ENCODE results near the gene SLC2A4. TPM values are rescaled to one million over a fixed set of nuclear protein-coding genes. Genes with fewer than 3 reads are reported as not detected.

SLC2A4 gene
- 0.13 and 0.96 TPM in 2 replicates for total RNA-seq

DNA sequence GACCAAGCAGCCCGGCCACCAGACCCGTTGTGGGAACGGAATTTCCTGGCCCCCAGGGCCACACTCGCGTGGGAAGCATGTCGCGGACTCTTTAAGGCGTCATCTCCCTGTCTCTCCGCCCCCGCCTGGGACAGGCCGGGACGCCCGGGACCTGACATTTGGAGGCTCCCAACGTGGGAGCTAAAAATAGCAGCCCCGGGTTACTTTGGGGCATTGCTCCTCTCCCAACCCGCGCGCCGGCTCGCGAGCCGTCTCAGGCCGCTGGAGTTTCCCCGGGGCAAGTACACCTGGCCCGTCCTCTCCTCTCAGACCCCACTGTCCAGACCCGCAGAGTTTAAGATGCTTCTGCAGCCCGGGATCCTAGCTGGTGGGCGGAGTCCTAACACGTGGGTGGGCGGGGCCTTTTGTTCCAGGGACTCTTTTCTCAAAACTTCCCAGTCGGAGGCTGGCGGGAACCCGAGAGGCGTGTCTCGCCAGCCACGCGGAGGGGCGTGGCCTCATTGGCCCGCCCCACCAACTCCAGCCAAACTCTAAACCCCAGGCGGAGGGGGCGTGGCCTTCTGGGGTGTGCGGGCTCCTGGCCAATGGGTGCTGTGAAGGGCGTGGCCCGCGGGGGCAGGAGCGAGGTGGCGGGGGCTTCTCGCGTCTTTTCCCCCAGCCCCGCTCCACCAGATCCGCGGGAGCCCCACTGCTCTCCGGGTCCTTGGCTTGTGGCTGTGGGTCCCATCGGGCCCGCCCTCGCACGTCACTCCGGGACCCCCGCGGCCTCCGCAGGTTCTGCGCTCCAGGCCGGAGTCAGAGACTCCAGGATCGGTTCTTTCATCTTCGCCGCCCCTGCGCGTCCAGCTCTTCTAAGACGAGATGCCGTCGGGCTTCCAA lies at the start of gene SLC2A4:
Gene SLC2A4, plus strand, starts transcription at position 645 of the 879 bp plus-strand sequence. Its CDS starts 217 bp downstream, at position 862.

DNA sequence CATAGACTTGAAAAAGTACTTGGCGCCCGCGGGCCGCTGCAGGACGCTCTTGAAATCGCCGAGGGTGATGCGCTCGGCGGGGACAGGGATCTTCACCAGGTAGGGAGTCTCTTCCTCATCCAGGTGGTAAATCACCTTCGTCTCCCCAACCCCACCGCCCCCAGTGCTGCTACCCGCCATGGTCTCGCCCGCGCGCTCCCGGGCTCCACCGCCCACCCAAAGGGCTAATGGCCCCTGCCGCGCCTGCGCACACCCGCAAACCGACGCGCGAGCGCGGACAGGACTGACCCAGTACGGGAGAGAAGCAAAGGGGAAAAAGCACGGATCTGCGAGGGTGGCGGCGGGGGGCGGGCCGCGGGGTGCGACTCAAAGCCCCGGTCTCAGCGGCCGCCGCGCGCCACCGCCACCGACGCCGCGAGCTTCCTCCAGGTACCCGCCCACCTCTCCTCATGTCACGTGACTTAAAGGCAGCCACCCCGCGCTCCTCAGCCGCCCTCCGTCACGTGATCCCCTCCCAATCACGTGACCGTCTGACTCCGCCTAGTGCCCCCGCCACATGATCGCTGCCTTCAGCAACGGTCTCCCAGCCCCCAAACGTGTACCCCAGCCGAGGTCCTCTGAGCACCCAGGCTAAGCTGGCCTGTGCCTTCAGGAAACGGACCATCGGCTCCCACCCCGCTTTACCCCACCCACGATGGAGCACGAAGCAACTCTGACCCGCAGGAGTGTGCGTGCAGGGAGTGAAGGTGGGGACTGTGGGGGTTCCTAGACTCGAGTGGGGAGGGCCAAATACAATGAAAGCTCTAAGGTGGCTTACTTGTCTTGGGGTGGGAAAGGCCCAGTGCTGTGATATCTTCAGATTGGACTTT lies 47.2 kb upstream of the SLC2A4 start, which contains the start of gene DVL2:
Gene DVL2, minus strand, starts transcription at position 435 of the 869 bp plus-strand sequence. Its CDS starts 255 bp downstream, at position 180.

DNA sequence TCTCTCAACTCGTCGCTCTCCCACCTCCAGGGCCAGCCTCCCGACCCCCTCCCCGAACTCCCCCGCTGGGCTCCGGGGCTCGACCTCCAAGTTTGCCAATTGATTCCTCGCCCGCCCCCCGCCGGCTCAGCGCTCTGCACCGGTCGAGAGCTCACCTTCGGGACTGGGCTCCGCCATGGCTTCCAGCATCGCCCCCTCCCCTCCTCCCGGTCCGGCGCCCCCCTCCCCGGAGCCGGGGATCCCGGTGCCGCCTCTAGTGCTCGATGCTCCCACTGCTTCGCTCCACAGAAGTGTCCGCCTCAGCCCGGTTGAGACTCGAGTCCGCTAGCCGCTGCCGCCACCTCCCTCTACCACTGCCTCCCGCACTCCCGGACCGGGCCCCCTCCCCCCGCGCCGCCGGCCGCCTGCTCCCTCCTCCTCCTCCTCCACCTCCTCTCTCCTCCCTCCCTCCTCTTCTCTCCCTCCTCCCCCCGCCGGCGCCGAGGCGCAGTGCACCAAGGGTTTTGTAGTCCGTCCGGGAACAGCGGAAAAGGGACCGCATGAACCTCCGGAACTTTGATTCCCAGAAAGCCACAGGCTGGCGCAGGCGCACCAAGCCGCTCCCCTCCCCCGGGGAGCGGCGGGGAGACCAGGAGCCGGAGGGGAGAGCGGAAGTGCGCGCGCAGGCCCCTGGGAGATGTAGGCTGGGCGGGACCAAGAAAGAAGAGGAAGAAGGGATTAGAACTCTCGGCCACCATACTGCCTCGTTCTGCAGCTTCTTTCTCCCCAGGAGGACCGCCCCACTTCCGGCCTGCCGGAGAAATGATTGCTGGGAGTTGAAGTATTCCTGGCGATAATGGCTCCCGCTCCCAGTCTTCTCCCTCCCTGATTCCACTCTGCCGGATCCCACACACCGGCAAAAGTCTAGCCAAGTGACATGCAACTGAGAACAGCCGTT lies 42.2 kb upstream of the SLC2A4 start, which contains the start of gene PHF23:
Gene PHF23, minus strand, starts transcription at position 367 of the 937 bp plus-strand sequence. Its CDS starts 178 bp downstream, at position 189.

DNA sequence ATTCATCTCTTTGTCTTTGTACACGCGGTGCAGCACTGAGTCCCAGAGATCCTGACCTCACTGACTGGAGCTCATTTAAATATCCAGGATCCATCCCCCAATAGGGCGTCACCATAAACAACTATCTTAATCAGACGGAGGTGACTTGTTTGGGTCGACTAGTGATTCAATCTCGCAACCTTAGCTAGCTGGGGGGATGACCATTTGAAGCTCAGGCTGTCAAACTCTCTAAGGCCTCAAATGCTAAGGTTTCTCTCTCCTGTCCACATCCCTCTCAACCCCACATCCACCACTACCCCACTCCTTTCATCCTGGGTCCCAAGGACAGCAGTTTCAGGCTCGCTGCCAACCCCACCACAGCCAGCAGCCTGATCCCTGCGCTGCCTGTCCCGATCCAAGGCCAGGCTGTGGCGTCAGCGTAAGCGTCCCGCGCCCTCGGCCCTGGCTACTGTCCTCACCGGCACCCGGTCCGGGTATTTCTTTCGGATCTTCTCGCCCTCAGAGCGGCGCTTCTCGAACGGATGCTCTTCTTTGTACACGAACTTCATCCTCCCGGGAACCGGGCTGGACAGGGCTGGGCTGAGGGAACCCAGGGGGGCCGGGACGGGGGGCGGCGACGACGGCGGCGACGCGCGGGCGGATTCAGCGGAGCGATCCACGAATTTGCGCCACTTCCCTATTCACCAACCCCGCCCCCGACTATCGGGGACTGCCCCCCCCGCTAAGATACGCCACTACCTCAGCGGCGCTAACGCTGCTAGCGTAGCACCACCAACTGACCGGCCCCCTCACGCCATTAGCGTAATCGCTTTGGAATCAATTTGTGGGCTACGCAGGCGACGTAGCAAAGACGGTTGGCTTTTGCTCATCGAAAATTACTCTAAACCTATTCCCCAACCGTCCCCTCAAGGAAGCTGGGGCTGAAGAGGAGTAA lies 39.5 kb upstream of the SLC2A4 start, which contains the start of gene GABARAP:
Gene GABARAP, minus strand, starts transcription at position 667 of the 934 bp plus-strand sequence. Its CDS starts 119 bp downstream, at position 548.

DNA sequence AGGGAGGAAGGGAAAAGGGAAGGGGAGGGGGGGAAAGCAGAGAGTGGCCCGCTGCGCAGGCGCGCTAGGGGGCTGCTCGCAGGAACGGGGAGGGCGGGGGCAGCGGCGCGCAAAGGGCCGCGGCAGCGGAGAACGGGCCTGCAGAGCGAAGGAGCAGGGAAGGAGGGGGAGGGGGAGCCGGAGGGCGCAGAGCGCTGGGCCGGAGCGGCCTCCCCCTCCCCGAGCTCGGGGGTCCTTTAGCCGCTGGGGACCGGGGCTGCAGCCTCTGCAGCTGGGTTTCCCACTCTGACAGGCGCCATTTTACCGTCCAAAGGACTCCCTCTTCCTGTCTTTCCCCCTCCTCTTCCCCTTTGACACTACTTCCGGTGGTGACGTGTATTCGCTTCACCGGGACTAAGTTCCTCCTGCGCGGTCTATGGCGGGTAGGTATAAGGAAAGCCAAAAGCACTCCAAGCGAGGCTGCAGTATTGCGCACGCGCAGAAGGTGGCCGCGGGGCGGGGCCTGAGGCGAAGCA lies 29.8 kb upstream of the SLC2A4 start, which contains the start of gene CTDNEP1:
Gene CTDNEP1, minus strand, starts transcription at position 74 of the 515 bp plus-strand sequence. CDS start 438 bp downstream, outside the sequence.

DNA sequence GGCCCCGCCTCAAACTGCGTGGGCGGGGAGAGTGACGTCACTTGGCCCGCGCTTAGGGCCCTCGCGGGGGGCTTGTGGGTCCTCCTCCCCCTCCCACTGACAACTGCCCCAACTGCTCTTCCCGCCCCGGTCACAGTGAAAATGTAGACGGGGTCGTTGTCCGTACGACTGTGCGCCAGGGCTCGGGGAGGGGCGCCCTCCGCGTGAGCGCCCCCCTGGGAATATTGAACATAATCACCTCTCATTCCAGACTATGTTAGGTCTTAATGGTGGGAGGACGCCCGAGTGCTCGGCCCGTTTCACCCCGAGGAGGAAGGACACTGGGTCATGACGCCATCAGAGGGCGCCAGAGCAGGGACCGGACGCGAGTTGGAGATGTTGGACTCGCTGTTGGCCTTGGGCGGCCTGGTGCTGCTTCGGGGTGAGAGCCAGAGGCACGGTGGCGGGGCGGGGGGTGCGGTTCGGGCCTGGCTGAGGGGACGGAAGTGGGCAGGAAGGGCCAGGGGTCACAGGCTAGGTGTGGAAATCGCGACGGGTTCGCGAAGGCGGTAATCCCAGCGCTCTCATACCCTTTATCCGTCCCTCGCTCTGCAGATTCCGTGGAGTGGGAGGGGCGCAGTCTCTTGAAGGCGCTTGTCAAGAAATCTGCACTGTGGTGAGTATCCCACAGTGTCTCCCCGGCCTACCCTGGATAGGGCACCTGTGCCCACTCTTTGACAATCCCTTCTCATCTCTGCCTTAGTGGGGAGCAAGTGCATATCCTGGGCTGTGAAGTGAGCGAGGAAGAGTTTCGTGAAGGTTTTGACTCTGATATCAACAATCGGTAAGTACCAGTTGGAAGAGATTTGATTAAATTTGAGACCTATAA lies 29.1 kb upstream of the SLC2A4 start, which contains the start of gene ELP5:
Gene ELP5, plus strand, starts transcription at position 40 of the 868 bp plus-strand sequence. Its CDS starts 336 bp downstream, at position 376.

DNA sequence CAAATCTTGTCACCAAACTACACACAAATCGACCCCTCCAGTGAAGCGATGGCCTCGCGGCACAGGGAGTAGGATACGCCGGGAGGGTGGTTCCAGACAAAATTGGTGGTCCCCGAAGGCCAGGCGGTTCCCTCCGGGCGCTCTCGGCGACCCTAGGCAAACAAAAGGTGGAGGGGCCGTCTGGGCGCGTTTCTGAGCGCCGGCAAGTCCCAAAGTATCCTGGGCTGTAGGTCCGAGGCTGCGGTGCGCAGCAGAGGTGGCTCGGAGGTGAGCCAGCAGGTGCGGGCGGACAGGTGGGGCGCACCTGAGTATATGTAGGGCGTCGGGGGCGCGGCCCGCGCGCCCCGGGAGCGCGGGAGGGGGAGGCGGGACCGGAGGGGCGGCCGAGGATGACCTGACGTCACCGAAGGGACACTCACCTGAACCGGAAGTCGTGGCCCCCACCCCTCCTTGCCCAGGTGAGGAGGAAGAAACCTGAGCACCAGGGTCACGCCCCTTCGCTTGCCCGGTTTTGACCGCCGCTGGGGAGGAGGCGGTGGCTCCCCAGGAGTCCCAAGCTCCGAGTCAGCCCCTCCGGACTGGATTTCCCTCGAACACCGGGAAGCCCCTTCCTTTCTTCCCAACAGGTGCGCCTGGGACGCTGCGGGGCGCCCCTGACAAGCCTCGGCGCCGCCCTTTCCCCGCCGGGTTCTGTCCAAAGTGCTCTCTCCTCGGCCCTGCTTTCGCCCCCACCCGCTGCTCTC lies 19.2 kb upstream of the SLC2A4 start, which contains the start of gene CLDN7:
Gene CLDN7, minus strand, starts transcription at position 287 of the 743 bp plus-strand sequence. CDS start 435 bp downstream, outside the sequence.

DNA sequence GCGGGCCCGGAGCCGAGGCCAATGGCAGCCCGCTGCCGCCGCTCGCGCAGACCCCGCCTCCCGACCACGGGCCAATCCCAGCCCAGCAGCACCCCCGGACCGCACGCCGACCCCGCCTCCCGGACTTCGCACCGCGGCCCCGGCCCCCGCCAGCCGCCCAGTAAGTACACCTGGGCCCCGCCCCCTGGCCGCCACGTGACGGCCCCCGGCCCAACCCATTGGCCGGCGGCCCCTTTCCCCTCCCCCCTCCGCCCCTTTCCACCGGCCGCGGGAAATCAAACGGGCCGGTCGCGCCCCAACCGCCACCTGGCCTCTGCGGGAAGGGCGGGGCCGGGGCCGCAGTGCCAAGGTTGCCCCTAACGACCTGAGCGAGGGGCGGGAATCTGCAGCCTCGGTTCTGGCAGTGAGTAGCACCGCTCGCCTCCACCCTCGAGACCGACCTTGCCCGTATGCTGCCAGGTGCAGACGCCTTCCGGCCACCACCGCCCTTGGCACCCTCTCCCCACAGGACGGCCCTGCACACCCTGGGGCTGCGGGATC lies 13.2 kb downstream of the SLC2A4 start, which contains the start of gene YBX2:
Gene YBX2, minus strand, starts transcription at position 26 of the 540 bp plus-strand sequence. CDS start 139 bp downstream, outside the sequence.

DNA sequence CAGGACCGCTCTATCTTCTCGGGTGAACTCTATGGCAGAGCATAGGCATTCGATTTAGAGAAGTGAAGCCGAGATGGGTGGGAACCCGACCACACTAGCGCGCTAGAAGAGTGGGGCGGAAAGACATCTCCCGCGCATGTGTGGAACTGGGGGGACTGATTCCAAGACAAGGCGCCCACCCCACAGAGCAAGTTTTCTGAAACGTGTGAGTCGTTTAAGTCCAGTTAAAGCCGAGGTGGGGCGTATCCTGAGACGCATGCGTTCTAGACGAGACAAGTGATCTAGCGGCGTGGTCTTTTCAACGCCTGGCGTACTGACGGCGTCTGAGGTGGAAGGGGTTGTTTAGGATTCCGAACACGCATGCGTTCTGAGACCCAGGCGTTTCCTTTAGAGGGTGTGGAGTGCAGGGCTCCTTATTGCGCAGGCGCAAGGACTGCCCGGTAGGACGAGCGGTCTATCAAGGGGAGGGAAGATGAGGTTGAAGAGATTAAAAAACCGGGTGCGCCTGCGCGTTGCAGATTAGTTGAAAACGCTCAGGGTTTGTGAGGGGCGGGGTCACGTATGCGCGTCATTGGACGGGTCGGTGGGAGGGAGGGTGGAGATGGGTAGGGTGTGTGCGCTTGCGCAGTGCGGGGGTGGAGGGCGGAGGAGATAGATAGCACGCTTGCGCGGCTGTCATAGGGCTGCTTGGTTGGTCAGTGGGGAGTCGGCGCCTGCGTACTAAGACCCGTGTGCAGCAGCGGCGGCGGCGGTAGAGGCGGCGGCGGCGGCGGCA lies 25.6 kb downstream of the SLC2A4 start, which contains the start of gene EIF5A:
Gene EIF5A, plus strand, starts transcription at position 718 of the 775 bp plus-strand sequence. CDS start 2,008 bp downstream, outside the sequence.

DNA sequence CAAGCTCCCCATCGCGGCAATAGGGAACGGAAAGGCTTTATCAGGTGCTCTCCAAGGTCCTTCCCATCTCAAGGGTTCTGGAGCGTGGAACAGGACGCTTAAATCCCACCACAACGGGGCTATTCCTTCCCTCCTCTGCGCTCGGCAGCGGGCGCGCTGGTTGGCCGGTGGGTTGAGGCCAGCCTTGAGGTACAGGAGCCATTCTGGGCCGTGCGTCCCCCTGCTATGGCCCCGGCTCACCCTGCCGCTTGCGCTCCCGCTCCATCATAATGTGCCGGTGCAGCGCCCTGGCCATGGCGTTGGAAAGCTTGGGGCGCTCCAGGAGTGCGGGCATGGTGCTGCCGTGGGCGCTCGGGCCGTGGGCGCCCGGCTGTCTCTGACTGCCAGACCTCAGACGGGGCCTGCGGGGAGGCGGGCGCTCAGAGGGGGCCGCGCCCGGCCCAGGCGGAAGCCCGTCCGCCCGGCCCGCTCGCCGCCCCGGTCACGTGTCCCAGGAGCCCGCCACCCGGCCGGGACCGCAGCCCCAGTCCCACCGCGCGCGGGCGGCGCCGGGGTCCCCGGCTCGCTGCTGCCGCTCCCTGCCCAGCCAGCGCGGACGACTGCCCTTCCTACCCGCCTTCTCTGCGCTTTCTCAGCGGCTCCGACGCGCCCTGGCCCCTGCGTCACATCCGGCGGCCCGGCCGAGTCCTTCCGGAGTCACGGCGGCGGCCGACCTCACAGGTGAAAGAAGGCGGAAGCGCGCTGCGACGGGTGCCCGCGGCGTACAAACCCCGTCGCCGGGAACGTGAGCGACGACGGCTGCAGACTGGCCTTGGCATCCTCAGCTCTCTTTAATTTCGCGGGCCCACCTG lies 33.4 kb downstream of the SLC2A4 start, which contains the start of gene GPS2:
Gene GPS2, minus strand, starts transcription at position 642 of the 851 bp plus-strand sequence. Its CDS starts 308 bp downstream, at position 334.

DNA sequence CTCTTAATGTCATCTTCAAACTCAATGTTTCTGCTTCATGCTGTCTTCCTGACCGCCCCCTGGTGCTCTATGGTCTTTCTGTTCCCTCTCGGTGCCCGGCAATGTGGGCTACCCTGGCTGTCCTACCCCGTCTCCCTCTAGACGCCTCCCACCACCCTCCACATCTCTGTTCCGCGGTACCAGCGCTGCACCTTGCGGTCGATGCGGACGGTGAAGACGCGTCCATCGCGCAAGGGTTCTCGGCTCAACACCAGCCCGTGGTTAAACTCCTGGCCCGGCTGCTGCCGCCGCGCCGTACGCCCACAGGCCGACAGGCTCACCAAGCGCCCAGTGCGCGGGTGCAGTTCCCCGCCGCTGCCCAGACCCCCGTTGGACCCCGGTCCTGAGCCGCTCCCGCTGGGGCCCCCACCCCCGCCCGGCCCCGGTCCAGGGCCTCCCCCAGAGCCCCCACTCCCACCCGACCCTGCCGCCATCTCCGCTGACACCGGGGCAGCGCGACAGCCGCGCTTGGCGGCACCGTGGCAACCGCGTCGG lies 47.4 kb downstream of the SLC2A4 start, which contains the start of gene NEURL4:
Gene NEURL4, minus strand, starts transcription at position 496 of the 534 bp plus-strand sequence. Its CDS starts 23 bp downstream, at position 473.

DNA sequence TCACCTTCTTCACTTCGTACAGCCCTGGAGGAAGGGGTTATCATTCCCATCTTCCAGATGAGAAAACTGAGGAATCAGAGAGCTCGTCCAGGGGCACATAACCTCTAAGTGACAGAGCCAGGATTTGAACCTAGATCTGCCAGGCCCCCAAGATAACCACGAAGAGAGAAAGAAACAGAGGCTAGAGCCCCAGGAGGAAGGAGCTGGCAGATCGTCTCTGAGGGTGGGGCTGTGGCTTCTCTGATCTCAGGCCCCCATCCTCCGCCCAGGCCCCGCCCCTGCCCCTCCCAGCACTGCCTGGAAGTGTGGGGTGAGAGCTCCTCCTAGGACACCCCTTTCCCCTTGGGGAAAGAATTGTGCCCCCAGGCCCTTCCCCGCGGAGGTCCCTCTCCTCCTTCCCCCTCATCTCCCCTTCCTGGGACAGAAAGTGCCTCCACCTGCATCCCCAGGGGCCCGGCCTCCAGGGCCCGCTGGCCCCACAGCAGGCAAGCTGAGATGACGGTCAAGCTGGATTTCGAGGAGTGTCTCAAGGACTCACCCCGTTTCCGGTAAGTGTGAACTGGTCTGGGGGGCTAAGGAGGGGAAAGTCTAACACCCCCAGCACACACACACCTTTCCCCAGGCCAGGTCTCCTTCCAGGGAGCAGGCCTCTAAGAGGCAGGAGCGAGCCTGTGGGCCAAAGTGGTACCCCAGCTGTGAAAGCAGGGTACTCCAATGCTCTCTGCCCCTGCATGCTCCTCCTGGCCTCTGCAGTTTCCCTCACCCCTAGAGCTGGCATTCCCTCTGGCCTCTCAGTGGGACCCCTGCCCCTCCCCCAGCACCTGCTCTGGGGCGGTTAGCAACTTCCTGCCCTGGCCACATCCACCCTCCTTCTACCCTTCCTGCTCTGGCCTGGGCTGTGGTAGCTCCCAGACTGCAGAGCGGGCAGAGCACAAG lies 55.0 kb downstream of the SLC2A4 start, which contains the start of gene ACAP1:
Gene ACAP1, plus strand, starts transcription at position 290 of the 936 bp plus-strand sequence. Its CDS starts 206 bp downstream, at position 496.

All from epithelial cell of alveolus of lung (primary cell).